Testis (tissue), 2 donors: ENCODE measurements around the gene POMGNT1.

Experiments
- POLR2A ChIP-seq: fragments of 450-650 bp; IDR thresholded peaks from one replicate; pipeline ENCODE4 v1.6.1; 2017; ENCODE audit warnings: antibody characterized with exemption, mild to moderate bottlenecking, moderate library complexity
- TF ChIP-seq, protein P1 (sequence below), 3 experiments: fragments of 450-650 bp in 2 of 3; fragments of 200-600 bp in 1 of 3; sonication (generic) in 1 of 3; IDR thresholded peaks; one replicate each; pipeline ENCODE4 v1.5.1; 2016 to 2019; ENCODE audit warnings: antibody characterized with exemption in 3 of 3, mild to moderate bottlenecking in 2 of 3, moderate library complexity in 1 of 3

- TF ChIP-seq, protein P1, sequence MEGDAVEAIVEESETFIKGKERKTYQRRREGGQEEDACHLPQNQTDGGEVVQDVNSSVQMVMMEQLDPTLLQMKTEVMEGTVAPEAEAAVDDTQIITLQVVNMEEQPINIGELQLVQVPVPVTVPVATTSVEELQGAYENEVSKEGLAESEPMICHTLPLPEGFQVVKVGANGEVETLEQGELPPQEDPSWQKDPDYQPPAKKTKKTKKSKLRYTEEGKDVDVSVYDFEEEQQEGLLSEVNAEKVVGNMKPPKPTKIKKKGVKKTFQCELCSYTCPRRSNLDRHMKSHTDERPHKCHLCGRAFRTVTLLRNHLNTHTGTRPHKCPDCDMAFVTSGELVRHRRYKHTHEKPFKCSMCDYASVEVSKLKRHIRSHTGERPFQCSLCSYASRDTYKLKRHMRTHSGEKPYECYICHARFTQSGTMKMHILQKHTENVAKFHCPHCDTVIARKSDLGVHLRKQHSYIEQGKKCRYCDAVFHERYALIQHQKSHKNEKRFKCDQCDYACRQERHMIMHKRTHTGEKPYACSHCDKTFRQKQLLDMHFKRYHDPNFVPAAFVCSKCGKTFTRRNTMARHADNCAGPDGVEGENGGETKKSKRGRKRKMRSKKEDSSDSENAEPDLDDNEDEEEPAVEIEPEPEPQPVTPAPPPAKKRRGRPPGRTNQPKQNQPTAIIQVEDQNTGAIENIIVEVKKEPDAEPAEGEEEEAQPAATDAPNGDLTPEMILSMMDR (IDR thresholded peaks at IDR 0.05) = no peak
- no peak for TF ChIP-seq POLR2A
These were observed 23.6 kb downstream of the POMGNT1 start, which contains the start of gene TSPAN1 for GRCh38 chr1:46174448-46175231.
